HG02759 (cell line): ENCODE data around the gene RMRP.

ENCODE experiments used
- ATAC-seq: cut with Tn5 transposase; IDR thresholded peaks from one replicate; pipeline ENCODE4 v1.9.1; 2021; ENCODE audit warnings: mild to moderate bottlenecking, moderate library complexity; ENCODE audit not compliant: unreplicated experiment

The RMRP gene

DNA sequence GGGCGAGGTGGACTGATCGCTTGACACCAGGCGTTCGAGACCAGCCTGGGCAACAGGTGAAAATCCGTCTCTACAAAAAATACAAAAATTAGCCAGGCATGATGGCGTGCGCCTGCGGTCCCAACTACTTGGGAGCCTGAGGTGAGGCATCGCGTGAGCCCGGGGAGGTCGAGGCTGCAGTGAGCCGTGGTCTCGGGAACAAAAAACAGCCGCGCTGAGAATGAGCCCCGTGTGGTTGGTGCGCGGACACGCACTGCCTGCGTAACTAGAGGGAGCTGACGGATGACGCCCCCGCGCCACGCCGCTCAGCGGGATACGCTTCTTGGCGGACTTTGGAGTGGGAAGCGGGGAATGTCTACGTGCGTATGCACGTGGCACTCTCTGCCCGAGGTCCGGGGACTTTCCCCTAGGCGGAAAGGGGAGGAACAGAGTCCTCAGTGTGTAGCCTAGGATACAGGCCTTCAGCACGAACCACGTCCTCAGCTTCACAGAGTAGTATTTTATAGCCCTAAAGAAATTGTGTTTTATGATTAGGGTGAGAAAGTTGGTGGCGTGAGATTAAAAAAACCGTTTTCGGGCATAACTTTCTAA, at the start of gene RMRP:
TSS of gene RMRP (minus strand) at position 474 of the 591 bp plus-strand sequence.
- ATAC-seq: peak; percentile 87

- ATAC-seq: no peak
Observed at GRCh38 chr9:35706951-35707350, 49.1 kb upstream of the RMRP start.

GRCh38 chr9:35705836-35706430, 48.1 kb upstream of the RMRP start:
- ATAC-seq: no peak

GRCh38 chr9:35705372-35705771, 47.6 kb upstream of the RMRP start:
- ATAC-seq: no peak

DNA sequence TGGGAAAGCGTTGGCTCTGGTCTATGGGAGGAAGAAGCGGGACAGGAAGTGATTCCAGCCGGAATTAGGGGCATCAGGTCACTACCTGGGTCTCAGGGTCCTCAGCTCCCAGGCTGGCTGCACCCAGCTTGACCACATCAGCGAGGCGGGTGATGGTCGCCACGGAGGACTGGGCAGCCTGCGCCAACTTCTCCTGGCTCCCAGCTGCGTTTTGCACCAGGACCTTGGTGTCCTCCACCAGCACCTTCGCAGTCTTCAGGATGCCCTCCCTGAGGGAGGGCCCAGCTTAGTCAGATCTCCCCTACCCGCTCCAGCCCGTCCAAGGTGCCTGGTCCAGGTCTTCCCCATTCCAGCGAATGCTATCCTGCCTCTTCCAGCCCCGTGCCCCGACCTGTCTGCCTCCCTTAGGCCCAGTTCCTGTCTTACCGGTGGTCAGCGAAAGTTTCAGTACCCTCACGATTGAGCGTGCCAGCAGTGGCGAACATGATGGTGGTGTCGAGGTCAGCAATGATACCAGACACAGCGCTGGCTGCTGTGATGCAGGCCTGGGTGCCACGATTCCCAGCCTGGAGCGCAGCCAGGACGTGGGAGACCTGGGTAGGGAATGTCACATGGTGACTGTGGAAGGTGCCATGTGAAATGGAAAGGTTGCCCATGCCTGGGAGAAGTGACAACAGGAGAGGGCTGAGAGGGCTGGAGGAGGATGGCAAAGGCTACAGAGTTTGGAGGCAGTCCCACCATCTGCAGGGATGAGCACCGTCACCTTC, 46.3 kb upstream of the RMRP start:
- ATAC-seq: no peak

GRCh38 chr9:35702696-35703095, 44.9 kb upstream of the RMRP start:
- ATAC-seq: no peak

GRCh38 chr9:35700942-35701341, 43.1 kb upstream of the RMRP start:
- no peak for ATAC-seq

DNA sequence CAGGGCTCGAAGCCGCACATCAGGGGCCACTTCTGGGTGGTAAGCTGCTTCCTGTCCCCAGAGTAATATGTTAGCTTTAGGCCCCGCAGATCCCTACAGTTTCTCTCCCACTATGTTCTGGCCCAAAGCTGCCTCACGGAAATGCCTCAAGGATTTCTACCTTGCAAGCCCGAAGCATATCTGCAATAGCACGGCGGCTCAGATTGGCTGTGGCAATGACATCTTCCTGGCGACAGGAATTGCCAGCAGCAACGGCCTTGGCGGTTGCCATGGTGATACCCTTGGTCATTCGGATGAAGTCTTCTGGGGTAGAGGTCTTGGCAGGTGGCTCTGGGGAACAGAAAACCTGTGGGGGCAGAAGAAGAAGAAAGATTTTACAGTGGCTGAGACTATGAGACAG, 42.2 kb upstream of the RMRP start:
- no peak for ATAC-seq

- no peak for ATAC-seq
Observed at GRCh38 chr9:35698231-35698630, 40.4 kb upstream of the RMRP start.

DNA sequence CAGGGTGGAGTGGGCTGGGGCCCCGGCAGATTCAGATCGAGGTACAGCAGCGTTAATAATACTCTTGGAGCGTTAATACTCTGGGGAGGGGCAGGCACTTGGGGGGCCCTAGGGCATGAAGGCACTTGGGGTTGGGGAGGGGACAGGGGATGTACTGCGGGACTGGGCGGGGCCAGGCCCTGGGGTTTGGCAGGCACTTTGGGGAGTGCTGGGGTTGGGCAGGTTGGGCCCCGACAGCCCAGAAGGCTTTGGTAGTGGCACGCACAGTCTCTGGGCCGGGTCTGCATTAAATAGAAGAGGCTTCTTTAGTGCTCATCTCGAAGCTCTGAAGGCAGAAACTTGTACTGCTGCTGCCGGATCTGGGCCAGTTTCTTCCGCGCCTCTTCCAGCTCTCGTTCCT, 39.7 kb upstream of the RMRP start:
- no peak for ATAC-seq

GRCh38 chr9:35696520-35697215, 38.8 kb upstream of the RMRP start:
- ATAC-seq: peak; percentile 77

- no peak for ATAC-seq
Observed at GRCh38 chr9:35695943-35696401, 38.2 kb upstream of the RMRP start.

DNA sequence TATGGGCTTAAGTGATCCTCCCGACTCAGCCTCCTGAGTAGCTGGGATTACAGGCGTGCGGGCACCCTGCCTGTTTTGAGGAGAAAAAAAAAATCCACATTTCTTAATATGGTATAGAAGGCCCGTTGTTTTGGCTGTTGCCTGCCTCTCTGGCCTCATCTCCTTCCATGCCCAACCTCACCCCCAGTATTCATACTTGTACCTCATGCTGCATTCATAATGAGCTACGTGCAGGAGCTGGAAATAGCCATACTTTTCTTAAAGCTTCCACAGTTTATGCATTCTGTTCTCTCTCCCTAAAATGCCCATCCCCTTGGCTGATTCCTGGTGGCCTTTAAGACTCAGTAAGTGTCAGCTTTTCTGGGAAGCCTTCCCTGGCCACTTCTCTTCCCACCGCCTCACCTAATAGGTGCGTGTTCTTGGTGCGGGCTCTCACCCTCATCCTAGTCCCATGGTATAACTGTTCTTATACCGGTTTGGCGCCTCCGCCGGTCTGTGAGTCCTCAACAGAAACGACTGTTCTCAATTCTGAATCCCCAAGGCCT, 34.0 kb upstream of the RMRP start:
- ATAC-seq: no peak

- no peak for ATAC-seq
Observed at GRCh38 chr9:35691334-35691650, 33.5 kb upstream of the RMRP start.

GRCh38 chr9:35690614-35691333, 33.0 kb upstream of the RMRP start:
- no peak for ATAC-seq

GRCh38 chr9:35690294-35690613, 32.4 kb upstream of the RMRP start:
- ATAC-seq: no peak

DNA sequence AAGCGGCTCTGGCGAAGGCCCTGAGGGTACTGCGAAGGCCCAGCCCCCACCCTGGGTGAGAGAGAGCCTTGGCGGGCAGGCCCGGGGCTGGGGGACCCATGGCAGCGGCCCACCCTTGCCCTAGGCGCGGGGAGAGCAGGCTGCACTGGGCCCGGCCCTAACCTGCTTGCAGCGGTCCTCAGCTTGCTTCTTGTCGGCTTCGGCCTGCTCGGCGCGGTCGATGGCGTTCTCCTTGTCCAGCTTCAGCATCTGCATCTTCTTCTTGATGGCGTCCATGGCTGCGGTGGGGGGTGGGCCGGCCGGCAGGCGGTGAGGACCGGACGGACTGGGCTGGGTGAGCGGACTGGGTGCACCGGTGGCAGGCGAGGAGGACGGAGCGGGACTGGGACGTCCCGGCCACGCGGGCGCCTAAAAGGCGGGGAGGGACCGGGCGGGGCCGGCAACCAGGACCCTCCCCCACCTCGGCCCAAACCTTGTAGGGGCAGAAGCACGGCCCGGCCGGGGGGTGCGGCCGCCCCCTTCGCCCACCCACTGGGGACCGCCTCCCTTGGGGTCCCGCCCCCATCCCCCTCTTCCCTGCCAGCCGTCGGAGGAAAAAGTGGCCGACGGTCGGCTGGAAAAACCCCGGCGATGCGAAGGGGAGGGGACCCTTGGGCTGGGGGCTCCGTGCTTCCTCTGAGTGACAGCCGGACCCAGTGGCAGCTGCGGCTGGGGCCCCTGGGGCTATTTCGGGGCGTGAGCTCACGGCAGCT, 31.9 kb upstream of the RMRP start, which contains the start of gene TPM2:
TSS of gene TPM2 (minus strand) at position 384 of the 752 bp plus-strand sequence. CDS start at position 276, 108 bp downstream.
- no peak for ATAC-seq

DNA sequence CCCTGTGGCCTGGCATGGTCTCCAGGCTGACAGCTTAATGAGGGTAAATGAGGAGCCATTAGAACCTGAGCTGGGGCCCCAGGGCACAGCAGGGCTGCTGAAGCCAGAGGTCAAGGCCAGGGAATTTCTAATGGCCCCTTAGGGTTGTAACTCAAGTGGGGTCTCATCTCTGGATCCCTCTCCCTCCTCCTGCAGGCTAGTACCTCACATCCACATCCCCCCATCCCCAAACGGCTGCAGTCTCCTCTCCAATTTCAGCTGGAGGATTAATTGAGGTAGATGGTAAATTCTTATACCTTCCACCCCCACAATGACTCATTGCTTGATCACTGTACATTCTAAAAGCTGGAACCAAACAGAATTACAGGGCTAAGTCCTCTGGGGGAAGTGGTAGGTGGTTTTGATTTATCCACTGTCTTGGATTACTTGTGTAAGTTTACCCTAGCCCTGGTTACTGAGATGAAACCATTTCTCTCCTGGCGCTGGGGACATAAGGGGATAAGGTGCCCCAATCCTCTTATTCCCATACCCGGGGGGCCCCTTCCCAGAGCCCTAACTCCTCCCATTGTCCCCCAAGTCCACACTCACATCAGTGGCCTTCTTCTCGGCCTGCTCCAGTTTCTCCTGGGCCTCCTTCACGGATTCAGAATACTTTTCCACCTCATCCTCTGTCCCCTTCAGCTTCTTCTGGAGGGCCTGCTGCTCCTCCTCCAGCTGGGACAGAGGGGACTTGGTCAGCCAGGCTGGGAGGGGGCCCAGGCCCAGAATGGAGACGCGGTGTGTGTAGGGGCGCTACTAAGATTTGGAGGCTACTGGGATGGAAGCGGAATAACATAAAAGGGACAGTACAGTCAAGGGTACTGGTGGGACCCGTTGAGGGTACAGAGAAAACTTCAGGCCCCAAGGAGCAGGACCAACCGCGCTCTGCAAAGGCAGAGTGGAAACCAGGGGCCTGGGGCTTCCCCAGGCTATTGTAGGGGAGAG, 31.0 kb upstream of the RMRP start:
- no peak for ATAC-seq

- ATAC-seq: no peak
Observed at GRCh38 chr9:35687972-35688557, 30.2 kb upstream of the RMRP start.
